ENCODE measurements around the gene RAPGEF4.

Gene RAPGEF4

GRCh38 chr2:172944022-172944793 lies 208.6 kb downstream of the RAPGEF4 start:
- no peak for DNase-seq (ENCODE audit: low read depth)
- H3K4me3 ChIP-seq (ENCODE audit: low read depth, low read length): no peak overlapping the region
- TF ChIP-seq CTCF (IDR thresholded peaks at IDR 0.05; ENCODE audit: insufficient read depth, low read depth, low read length, missing control alignments): no peak

- no peak overlapping the region for H3K4me3 ChIP-seq (ENCODE audit: low read depth, low read length)
- DNase-seq (ENCODE audit: low read depth): no peak
- no peak for TF ChIP-seq CTCF (IDR thresholded peaks at IDR 0.05; ENCODE audit: insufficient read depth, low read depth, low read length, missing control alignments)
Observed at GRCh38 chr2:172944794-172945509, 209.3 kb downstream of the RAPGEF4 start.

- no peak for DNase-seq (ENCODE audit: low read depth)
- H3K4me3 ChIP-seq (ENCODE audit: low read depth, low read length): no peak overlapping the region
- TF ChIP-seq CTCF (IDR thresholded peaks at IDR 0.05; ENCODE audit: insufficient read depth, low read depth, low read length, missing control alignments): no peak
Observed at GRCh38 chr2:172945510-172945850, 209.8 kb downstream of the RAPGEF4 start.

- no peak for TF ChIP-seq CTCF (IDR thresholded peaks at IDR 0.05; ENCODE audit: insufficient read depth, low read depth, low read length, missing control alignments)
- no peak for DNase-seq (ENCODE audit: low read depth)
- H3K4me3 ChIP-seq (ENCODE audit: low read depth, low read length): no peak overlapping the region
Observed at GRCh38 chr2:172947461-172948153, 212.0 kb downstream of the RAPGEF4 start.

GRCh38 chr2:172949522-172949921 lies 213.9 kb downstream of the RAPGEF4 start:
- no peak for DNase-seq (ENCODE audit: low read depth)
- TF ChIP-seq CTCF (IDR thresholded peaks at IDR 0.05; ENCODE audit: insufficient read depth, low read depth, low read length, missing control alignments): no peak
- H3K4me3 ChIP-seq (ENCODE audit: low read depth, low read length): no peak overlapping the region

- no peak for DNase-seq (ENCODE audit: low read depth)
- H3K4me3 ChIP-seq (ENCODE audit: low read depth, low read length): no peak overlapping the region
- no peak for TF ChIP-seq CTCF (IDR thresholded peaks at IDR 0.05; ENCODE audit: insufficient read depth, low read depth, low read length, missing control alignments)
Observed at GRCh38 chr2:172950565-172950964, 214.9 kb downstream of the RAPGEF4 start.
